SH-SY5Y (cell line): ENCODE data around the gene PIP5K1C.

Experiments used
- GATA2 ChIP-seq: IDR thresholded peaks from 2 replicates; pipeline ENCODE4 v1.6.1; 2011; ENCODE audit warnings: mild to moderate bottlenecking, low read depth, low read length
- GATA3 ChIP-seq: IDR thresholded peaks from 2 replicates; pipeline ENCODE4 v1.6.1; 2011; ENCODE audit warnings: low read depth, mild to moderate bottlenecking, low read length, moderate library complexity

DNA sequence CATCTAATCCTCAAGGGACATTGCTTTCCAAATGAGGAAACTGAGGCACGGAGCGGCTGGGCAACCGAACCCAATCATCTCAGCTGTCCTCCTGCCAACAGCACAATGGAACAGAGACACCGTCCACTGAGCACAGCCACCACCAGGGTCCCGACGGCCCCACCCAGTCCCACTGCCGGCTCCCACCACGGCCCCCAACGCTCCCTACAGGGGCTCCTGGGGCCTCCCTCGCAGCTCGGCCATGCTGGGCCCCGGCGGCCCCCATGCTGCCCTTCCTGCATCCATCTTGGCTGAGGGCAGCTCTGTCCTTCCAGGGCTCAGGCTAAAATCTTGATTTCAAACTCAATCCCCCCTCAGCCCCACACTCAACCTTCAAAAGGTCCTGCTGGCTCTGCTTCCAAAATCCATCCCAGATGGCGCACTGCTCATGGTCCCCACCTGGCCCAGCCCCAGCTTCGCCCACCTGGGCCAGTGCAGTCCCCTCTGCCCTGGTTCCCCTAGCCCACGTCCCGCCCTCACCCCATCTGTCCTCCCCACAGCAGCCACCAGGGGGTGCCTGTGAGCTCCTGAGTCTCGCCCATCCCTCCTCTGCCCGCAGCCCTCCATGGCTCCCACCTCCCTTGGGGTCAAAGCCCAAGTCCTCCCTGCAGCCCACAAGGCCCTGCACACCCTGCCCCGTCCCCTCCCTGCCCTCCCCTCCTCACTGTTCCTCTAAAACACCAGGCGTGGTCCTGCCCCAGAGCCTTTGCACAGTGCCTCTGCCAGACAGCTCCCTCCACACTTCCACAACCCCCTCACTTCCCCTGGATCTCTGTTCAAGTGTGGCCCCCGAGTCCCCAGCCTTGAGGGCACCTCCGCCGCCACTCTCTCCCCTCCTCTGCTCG lies 7.9 kb downstream of the PIP5K1C start:
- no peak for TF ChIP-seq GATA2
- TF ChIP-seq GATA3: no peak
